ENCODE data around the gene HSP90AA1.

DNA sequence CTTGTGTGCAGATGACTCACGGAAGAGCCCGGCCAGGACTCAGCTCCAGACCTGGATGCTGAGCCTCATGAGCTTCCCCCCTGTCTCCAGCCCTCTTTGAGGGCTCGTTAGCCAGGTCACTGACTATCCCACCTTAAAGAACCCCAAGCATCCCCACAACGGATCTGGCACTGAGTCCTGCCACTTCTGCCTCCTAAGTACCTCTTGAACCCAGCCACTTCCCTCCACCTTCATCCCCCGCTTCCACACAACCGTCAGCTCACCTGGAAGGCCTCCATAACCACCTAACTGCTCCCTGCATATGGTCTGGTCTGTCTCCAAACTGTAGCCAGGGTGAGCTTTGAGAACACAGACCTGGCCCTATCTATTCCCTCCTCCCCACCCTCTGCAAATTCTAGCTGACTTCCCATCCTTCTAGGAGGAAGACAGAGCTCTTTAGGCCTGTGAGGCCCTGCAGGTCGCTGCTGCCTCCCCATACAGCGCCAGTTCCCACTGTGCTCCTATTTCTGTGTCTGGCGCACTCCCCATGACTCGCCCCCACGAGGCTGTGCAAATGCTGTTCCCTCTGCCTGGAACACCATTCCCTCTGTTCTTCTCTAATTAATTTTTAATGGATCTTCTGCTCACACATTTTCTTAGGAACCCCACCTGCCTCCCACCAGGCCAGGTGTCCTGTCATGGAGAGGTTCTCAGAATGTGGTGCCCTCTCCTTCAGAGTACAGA is 2.9 kb upstream of the HSP90AA1 start:
- no peak for TF ChIP-seq POLR2A (IDR thresholded peaks at IDR 0.05; ENCODE audit: low read depth, low read length)
- TF ChIP-seq TAF1 (IDR thresholded peaks at IDR 0.05; ENCODE audit: low read depth, low read length) = no peak
- no peak for TF ChIP-seq POLR2AphosphoS5 (IDR thresholded peaks at IDR 0.05; ENCODE audit: low read depth, low read length)

All from GM12891 (cell line).